Measurements from ENCODE around the gene BTBD17.

DNA sequence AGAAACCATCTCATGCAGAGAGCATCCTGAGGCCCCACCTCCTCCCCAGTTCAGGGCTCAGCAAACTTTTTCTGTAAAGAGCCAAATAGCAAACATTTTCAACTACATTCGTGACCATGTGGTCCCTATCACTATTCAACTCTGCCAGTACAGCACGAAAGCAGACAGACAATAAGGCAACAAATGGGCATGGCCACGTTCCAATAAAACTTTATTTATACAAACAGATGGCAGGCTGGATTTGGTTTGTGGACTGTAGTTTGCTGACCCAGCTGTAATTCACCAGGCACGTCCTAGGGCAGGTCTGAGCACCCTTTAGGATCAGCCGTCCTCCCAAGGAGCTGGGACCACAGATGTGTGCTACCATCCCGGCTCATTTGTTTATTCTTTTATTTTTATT is 43.1 kb upstream of the BTBD17 start:
- no peak for TF ChIP-seq TCF12 (IDR thresholded peaks at IDR 0.05; ENCODE audit: low read depth)
- no peak for TF ChIP-seq RAD21 (IDR thresholded peaks at IDR 0.05; ENCODE audit: low read depth)
- no peak for TF ChIP-seq CEBPB (IDR thresholded peaks at IDR 0.05)
- TF ChIP-seq YY1 (IDR thresholded peaks at IDR 0.05; ENCODE audit: low read depth), result no peak
- TF ChIP-seq EP300 (IDR thresholded peaks at IDR 0.05; ENCODE audit: borderline replicate concordance), result no peak
- no peak for TF ChIP-seq TAF1 (IDR thresholded peaks at IDR 0.05; ENCODE audit: low read depth)
- TF ChIP-seq MAX (IDR thresholded peaks at IDR 0.05), result no peak
- TF ChIP-seq EGR1 (IDR thresholded peaks at IDR 0.05), result no peak
- no peak for TF ChIP-seq CREB1 (IDR thresholded peaks at IDR 0.05; ENCODE audit: low read depth)

All from Ishikawa (cell line).